Kidney (tissue), 14 donors: ENCODE data around the gene ADGRL1. TPM values are rescaled to one million over a fixed set of nuclear protein-coding genes. Genes with fewer than 3 reads are reported as not detected.

Experiments
- DNase-seq, 5 donors: peaks; one replicate each; pipeline ENCODE4 v3.0.0-alpha.2; 2013 to 2020
- FAIRE-seq: peaks from 2 replicates; lab custom pipeline; 2012; peaks lifted over from hg19 to GRCh38; lab: Jason Lieb, UNC
- H3K27ac ChIP-seq, 2 donors: one replicate each; pipeline ENCODE4 v1.7.0; 2013; ENCODE audit warnings: low read depth in 2 of 2, low read length in 2 of 2, inconsistent platforms in 1 of 2
- H3K27me3 ChIP-seq: one replicate; pipeline ENCODE4 v1.7.1; 2013; ENCODE audit warnings: low read length, inconsistent platforms; ENCODE audit not compliant: control insufficient read depth, insufficient read depth
- H3K36me3 ChIP-seq, 3 donors: one replicate each; pipeline versions ENCODE4 v1.7.0 to v1.7.1; 2013; ENCODE audit warnings: low read length in 3 of 3, control low read depth in 1 of 3, inconsistent platforms in 1 of 3; ENCODE audit not compliant: insufficient read depth in 3 of 3, control insufficient read depth in 2 of 3
- H3K4me1 ChIP-seq, 3 donors: one replicate each; pipeline versions ENCODE4 v1.7.0 to v1.7.1; 2013; ENCODE audit warnings: low read length in 3 of 3, inconsistent platforms in 1 of 3, low read depth in 1 of 3; ENCODE audit not compliant: control insufficient read depth in 2 of 3, insufficient read depth in 2 of 3
- H3K4me3 ChIP-seq, 3 donors: one replicate each; pipeline versions ENCODE4 v1.7.0 to v1.8.1; 2013; ENCODE audit warnings: low read length in 3 of 3, control low read depth in 1 of 3, inconsistent platforms in 1 of 3
- H3K9ac ChIP-seq, 3 donors: one replicate each; pipeline versions ENCODE4 v1.7.0 to v1.7.1; 2013; ENCODE audit warnings: low read length in 3 of 3, control low read depth in 1 of 3, inconsistent platforms in 1 of 3
- H3K9me3 ChIP-seq, 3 donors: one replicate each; pipeline versions ENCODE4 v1.7.0 to v1.7.1; 2013; ENCODE audit warnings: low read length in 3 of 3, control low read depth in 1 of 3, inconsistent platforms in 1 of 3; ENCODE audit not compliant: control insufficient read depth in 2 of 3, insufficient read depth in 1 of 3
- CTCF ChIP-seq: IDR thresholded peaks from 3 replicates; pipeline ENCODE4 v1.5.1; 2012; ENCODE audit warnings: mild to moderate bottlenecking, moderate library complexity, borderline replicate concordance; ENCODE audit not compliant: insufficient read depth; ENCODE audit errors: extremely low read depth
- intact Hi-C: fragments of 100-400 bp; cut with DNase I; formaldehyde crosslinking; loops from one replicate; pipeline ENCODE4 v1.11.1; 2022
- polyA plus RNA-seq: library from polyadenylated mRNA; stranded (reverse); fragments of 350-450 nt; fragmentation: Illumina TruSeq; extraction: RNeasy Lipid Tissue Mini Kit (QIAGEN cat#74804); gene quantifications from one replicate; pipeline ENCODE4 v1.2.3, GENCODE V29; 2014; ENCODE audit warnings: low read depth, low replicate concordance; ENCODE audit not compliant: insufficient read depth
- total RNA-seq: library from RNA; stranded (reverse); fragmentation: NEBNext Ultra II Directional; extraction: Animal tissue kit (Norgen Biotek cat#: 25700); gene quantifications from one replicate; pipeline ENCODE4 v1.2.1, GENCODE V29; 2021
- donor health status: control.
- donor health status: control.
- donor health status: control.
- donor health status: control.
- donor health status: control.
- donor health status: DM: yes; HTN: yes; CAD: no.
- donor health status: Normal renal cell carcinoma (clear cell type).

ADGRL1 gene
- total and polyA plus RNA-seq, 2 donors from 2014 or later: 6.3 to 30.2 TPM

DNA sequence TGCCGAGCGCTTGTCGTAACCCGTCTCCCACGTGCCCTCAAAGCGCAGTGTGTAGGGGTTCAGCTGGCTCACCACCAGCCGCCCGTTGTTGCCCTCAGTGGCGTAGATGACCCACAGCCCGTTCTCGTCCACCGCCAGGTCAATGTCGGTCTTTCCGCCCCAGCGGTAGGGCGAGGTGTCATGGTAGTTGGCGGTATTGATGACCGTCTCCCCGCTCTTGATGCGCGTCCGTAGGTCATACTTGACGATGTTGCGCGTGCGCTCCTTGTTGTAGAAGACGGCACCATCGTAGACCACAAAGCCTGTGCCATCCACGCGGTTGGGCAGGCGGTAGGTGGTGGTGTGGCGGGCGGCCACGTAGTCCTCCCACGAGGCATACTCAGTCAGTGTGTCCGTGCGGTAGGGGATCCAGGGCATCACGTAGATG, 43.1 kb downstream of the ADGRL1 start:
- Histone ChIP-seq H3K27ac (no peak overlapping the region), H3K9ac (no peak overlapping the region), H3K4me1 (no peaks in the 10 kb centered on the region), H3K9me3 (no peaks in the 10 kb centered on the region), H3K27me3 (no peaks in the 10 kb centered on the region), H3K4me3 (no peak overlapping the region), H3K36me3 (no peaks in the 10 kb centered on the region)
- no peak for FAIRE-seq
- DNase-seq: no peak
- intact Hi-C loops: no loop called here
- no peak for TF ChIP-seq CTCF

DNA sequence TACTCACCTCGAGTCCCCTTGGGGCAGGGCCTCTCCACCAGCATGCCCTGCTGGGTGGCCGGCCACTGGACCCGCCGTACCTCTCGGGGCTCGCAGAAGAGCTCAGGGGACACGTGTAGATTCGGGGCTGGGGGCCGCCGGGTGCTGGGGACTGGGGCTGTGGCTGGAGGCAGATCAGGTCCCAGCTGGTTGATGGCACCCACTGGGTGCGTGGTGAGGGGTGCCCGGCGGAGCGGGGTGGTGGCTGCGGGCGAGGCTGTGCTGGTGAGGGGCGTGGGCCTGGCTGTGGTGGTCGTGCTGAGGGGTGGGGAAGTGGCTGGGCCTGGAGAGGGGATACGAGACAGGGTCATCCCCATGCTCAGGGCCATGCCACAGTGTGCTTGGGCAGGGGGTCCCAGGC, 44.7 kb downstream of the ADGRL1 start:
- intact Hi-C loops: no loop called here
- Histone ChIP-seq H3K9ac (no peak overlapping the region), H3K27me3 (no peaks in the 10 kb centered on the region), H3K27ac (no peak overlapping the region), H3K4me1 (no peaks in the 10 kb centered on the region), H3K9me3 (no peaks in the 10 kb centered on the region), H3K4me3 (no peak overlapping the region), H3K36me3 (no peaks in the 10 kb centered on the region)
- DNase-seq: peak in 1 of 5 donors; percentile 43
- TF ChIP-seq CTCF: no peak
- no peak for FAIRE-seq

DNA sequence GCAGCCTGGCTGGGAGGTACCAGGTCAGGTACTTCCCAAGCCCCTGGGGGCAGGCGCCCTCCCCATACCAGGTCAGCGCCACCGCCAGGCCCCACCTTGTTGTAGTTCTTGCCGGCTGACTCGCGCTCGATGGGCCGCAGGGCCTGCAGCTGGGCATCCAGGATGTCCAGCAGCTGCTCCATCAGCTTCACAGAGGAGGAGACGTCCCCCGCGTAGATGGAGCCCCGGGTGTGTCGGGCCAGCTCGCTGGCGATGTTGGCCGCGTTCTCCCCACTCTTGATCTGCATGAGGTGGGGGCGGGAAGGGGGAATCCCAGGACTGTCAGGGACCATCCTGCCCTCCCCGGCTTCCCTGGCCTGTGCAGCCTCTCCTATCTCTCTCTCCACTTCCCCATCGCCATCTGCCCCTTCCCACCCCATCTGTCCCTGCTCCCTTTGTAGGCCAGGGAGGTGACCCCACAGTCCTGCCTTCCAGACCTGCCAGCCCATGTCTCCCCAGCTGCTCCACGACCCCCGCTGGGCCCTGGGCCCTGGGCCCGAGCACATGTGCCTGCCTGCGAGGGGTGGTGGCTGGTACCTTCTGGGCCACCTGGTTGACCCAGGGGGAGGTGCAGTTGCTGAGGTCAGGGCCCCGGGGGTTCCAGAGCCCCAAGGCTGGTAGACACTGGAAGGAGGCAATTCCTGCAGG, 45.8 kb downstream of the ADGRL1 start:
- intact Hi-C loops: no loop called here
- DNase-seq (no peak), FAIRE-seq (no peak)
- Histone ChIP-seq H3K4me1 (no peaks in the 10 kb centered on the region), H3K36me3 (peaks cover 0 to 2% (median 0%) of the 10 kb centered on the region in 3 donors), H3K4me3 (no peak overlapping the region), H3K9me3 (no peaks in the 10 kb centered on the region), H3K27me3 (no peaks in the 10 kb centered on the region), H3K9ac (no peak overlapping the region), H3K27ac (no peak overlapping the region)
- TF ChIP-seq CTCF: no peak

DNA sequence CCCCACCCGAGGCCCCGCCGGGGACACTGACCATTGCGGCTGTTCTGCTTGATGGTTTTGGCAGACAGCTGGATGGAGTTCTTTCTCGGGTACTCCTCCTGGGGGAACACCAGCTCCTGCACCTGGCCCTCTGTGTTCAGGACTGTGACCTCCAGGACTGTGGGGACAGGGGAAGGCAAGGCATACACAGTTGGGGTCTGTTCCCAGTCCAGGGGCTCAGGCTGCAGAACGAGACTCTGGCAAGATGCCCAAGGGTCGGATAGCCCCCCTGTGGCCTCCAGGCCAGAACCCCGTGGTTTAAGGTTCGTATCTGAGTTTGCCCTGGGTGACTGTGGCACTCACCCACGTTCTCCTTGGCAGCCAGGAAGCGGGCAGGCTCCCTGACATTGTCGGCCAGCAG, 46.9 kb downstream of the ADGRL1 start:
- intact Hi-C loops: no loop called here
- TF ChIP-seq CTCF: no peak
- H3K36me3 ChIP-seq: peaks cover 0 to 2% (median 0%) of the 10 kb centered on the region in 3 donors
- H3K9ac ChIP-seq: no peak overlapping the region
- H3K4me3 ChIP-seq: no peak overlapping the region
- DNase-seq (no peak), FAIRE-seq (no peak)
- H3K4me1 ChIP-seq: no peaks in the 10 kb centered on the region
- H3K27me3 ChIP-seq: no peaks in the 10 kb centered on the region
- no peak overlapping the region for H3K27ac ChIP-seq
- no peaks in the 10 kb centered on the region for H3K9me3 ChIP-seq
